ENCODE measurements around the gene PLXNB2. TPM values are rescaled to one million over a fixed set of nuclear protein-coding genes. Genes with fewer than 3 reads are reported as not detected.

PLXNB2 gene
- total RNA-seq, 3 donors from 2014 or later (not counting 1 experiment from before 2014, with no cell fraction given), result 6.0 to 34.7 (median 18.9) TPM

DNA sequence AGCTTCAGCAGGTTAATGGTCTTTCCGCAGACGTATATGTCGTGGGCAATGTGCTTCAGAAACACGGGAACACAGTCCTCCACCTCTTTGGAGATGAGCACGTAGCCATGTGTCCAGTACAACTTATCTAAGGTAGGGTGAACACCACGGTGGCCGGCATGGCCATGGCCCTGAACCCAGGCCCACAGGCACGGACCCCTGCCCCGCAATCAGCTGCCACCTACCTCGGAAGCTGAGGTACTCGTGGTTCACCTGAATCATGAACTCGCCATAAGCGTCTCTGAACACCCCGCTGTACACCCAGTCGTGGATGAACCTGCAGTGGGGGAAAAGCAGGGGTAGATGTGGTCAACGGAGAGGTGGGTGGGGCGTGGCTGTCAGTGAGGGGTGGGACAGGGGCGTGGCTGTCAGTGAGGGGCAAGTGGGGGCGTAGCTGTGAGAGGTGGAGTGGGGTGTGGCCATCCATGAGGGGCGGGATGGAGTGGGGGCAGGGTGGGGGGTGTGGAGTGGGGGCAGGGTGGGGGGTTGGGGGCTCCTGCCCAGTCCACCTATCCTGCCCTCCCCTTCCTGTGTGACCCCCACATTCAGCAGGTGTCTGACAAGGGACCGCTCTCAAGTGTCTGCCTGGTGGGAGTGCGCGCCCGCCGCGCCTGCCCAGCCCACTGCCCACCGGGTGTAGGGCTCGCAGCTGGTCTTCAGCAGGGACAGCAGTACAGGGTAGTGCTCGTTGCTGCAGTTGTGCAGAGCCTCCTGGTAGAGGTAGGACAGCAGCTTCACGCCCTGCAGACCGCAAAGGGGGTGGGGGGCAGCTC is 81.2 kb downstream of the PLXNB2 start:
- Histone ChIP-seq H3K9me3 (ENCODE audit: control insufficient read depth, insufficient read depth, low read length) (no peaks in the 10 kb centered on the region), H3K27ac (ENCODE audit: low read length) (no peak overlapping the region), H3K27me3 (ENCODE audit: control insufficient read depth, insufficient read depth, low read length) (no peaks in the 10 kb centered on the region), H3K36me3 (ENCODE audit: control insufficient read depth, insufficient read depth, low read length) (peaks cover 59% of the 10 kb centered on the region), H3K4me3 (ENCODE audit: low read length) (no peak overlapping the region), H3K4me1 (ENCODE audit: control insufficient read depth, insufficient read depth, low read length) (no peaks in the 10 kb centered on the region)
- Mint-ChIP-seq H3K4me1 (peaks cover 0 to 11% of the 10 kb centered on the region in 2 donors), H3K36me3 (peaks cover 7% of the 10 kb centered on the region), H3K27ac (no peak overlapping the region), H3K4me3 (no peak overlapping the region), H3K27me3 (ENCODE audit: low read depth in 2 of 2) (no peaks in the 10 kb centered on the region), H3K9me3 (no peaks in the 10 kb centered on the region)
- DNase-seq (no peak), ATAC-seq (peak in 2 of 3 donors; percentile 12 to 24)
- TF ChIP-seq, protein P1, sequence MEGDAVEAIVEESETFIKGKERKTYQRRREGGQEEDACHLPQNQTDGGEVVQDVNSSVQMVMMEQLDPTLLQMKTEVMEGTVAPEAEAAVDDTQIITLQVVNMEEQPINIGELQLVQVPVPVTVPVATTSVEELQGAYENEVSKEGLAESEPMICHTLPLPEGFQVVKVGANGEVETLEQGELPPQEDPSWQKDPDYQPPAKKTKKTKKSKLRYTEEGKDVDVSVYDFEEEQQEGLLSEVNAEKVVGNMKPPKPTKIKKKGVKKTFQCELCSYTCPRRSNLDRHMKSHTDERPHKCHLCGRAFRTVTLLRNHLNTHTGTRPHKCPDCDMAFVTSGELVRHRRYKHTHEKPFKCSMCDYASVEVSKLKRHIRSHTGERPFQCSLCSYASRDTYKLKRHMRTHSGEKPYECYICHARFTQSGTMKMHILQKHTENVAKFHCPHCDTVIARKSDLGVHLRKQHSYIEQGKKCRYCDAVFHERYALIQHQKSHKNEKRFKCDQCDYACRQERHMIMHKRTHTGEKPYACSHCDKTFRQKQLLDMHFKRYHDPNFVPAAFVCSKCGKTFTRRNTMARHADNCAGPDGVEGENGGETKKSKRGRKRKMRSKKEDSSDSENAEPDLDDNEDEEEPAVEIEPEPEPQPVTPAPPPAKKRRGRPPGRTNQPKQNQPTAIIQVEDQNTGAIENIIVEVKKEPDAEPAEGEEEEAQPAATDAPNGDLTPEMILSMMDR (IDR thresholded peaks at IDR 0.05), result no peak
- 94% methylated on average over 28 of the region's 31 CpGs for WGBS (ENCODE audit: insufficient coverage)
- intact Hi-C loops (cut with micrococcal nuclease), result no loop called here

DNA sequence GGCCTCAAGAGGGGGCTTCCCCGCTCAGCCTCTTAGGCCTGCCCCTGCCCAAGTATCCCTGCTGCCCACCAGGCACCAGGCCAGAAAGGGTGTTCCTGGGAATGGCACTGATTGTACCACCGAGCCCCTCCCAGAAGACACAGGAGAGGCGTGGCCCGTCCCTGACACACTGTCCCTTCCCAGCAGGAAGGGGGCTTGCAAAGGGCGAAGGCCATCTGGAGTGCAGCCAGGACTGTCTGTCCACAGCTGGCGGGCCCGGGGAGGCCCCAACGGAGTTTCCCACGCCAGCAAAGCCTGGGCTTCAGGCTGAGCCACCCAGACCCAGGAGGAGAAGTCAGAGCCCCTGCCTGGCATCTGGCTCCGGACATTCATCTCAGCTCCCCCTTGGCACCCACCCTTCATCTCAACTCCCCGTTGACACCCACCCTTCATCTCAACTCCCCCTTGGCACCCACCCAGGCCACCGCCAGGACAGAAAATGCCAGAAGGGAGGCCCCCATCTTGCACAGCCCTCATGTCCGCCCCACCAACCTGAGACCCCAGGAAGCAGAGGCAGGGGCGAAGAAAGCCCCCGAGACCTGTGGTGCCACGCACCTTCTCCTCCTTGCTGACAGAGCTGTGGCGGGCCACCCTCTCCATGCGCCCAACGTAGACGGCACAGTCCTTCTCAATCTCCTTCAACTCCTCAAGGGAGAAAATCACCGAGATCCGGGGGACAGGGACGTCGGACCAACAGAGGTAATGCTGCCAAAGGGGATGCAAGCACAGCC is 82.1 kb downstream of the PLXNB2 start:
- DNase-seq (no peak), ATAC-seq (no peak)
- Histone ChIP-seq H3K27ac (ENCODE audit: low read length) (no peak overlapping the region), H3K36me3 (ENCODE audit: control insufficient read depth, insufficient read depth, low read length) (peaks cover 66% of the 10 kb centered on the region), H3K9me3 (ENCODE audit: control insufficient read depth, insufficient read depth, low read length) (no peaks in the 10 kb centered on the region), H3K4me3 (ENCODE audit: low read length) (no peak overlapping the region), H3K27me3 (ENCODE audit: control insufficient read depth, insufficient read depth, low read length) (no peaks in the 10 kb centered on the region), H3K4me1 (ENCODE audit: control insufficient read depth, insufficient read depth, low read length) (no peaks in the 10 kb centered on the region)
- no peak overlapping the region for H3K4me3 Mint-ChIP-seq
- TF ChIP-seq, protein P1 (IDR thresholded peaks at IDR 0.05), result no peak
- H3K4me1 Mint-ChIP-seq, result peaks cover 0 to 11% of the 10 kb centered on the region in 2 donors
- no peaks in the 10 kb centered on the region for H3K9me3 Mint-ChIP-seq
- H3K27ac Mint-ChIP-seq, result no peak overlapping the region
- H3K27me3 Mint-ChIP-seq (ENCODE audit: low read depth in 2 of 2), result no peaks in the 10 kb centered on the region
- 97% methylated on average over 24 of the region's 24 CpGs for WGBS (ENCODE audit: insufficient coverage)
- peaks cover 7% of the 10 kb centered on the region for H3K36me3 Mint-ChIP-seq
- intact Hi-C loops (cut with micrococcal nuclease), result no loop called here

Other genes starting within 250 kb of the PLXNB2 start
- gene TTLL8, start 249.3 kb downstream of the PLXNB2 start, total RNA-seq, result not detected
- 10 to 100 TPM; 67.7 to 96.1 (median 73.7) TPM for gene MLC1, start 222.2 kb downstream of the PLXNB2 start, total RNA-seq
- 1 to 10 TPM in 2 of 3 donors, not detected in 1; 1.0 to 1.7 TPM for gene MOV10L1, start 217.6 kb downstream of the PLXNB2 start, total RNA-seq
- gene PANX2, start 136.9 kb downstream of the PLXNB2 start, total RNA-seq, result 1 to 10 TPM in 1 of 3 donors, under 1 TPM in 2; 0.16 to 3.4 (median 0.27) TPM
- gene TRABD, start 121.7 kb downstream of the PLXNB2 start, total RNA-seq, result 100 to 1,000 TPM; 129 to 138 (median 132) TPM
- gene SELENOO, start 106.6 kb downstream of the PLXNB2 start, total RNA-seq, result 10 to 100 TPM; 37.3 to 45.2 (median 37.6) TPM
- 100 to 1,000 TPM; 105 to 126 (median 118) TPM for gene TUBGCP6, start 62.6 kb downstream of the PLXNB2 start, total RNA-seq
- 100 to 1,000 TPM; 112 to 131 (median 123) TPM for gene HDAC10, start 56.4 kb downstream of the PLXNB2 start, total RNA-seq
- gene MAPK12, start 46.0 kb downstream of the PLXNB2 start, total RNA-seq, result 1 to 10 TPM; 2.2 to 2.5 (median 2.4) TPM
- 1 to 10 TPM; 2.2 to 3.1 (median 2.2) TPM for gene MAPK11, start 37.3 kb downstream of the PLXNB2 start, total RNA-seq
- gene DENND6B, start 19.4 kb upstream of the PLXNB2 start, total RNA-seq, result 1 to 10 TPM; 3.1 to 5.0 (median 4.5) TPM
- gene PPP6R2, start 35.7 kb upstream of the PLXNB2 start, total RNA-seq, result 100 to 1,000 TPM in 1 of 3 donors, 10 to 100 TPM in 2; 76.0 to 103 (median 78.1) TPM
- 100 to 1,000 TPM; 235 to 284 (median 242) TPM for gene SBF1, start 167.4 kb upstream of the PLXNB2 start, total RNA-seq
- 1 to 10 TPM in 2 of 3 donors, under 1 TPM in 1; 0.26 to 2.5 (median 1.5) TPM for gene ADM2, start 173.9 kb upstream of the PLXNB2 start, total RNA-seq
- under 1 TPM in 1 of 3 donors, not detected in 2; 0.23 TPM for gene MIOX, start 179.2 kb upstream of the PLXNB2 start, total RNA-seq
- 100 to 1,000 TPM; 114 to 129 (median 122) TPM for gene LMF2, start 200.1 kb upstream of the PLXNB2 start, total RNA-seq
- gene NCAPH2, start 200.6 kb upstream of the PLXNB2 start, total RNA-seq, result 100 to 1,000 TPM in 2 of 3 donors, 10 to 100 TPM in 1; 94.5 to 106 (median 104) TPM
- 10 to 100 TPM in 1 of 3 donors, 1 to 10 TPM in 2; 2.8 to 13.5 (median 8.4) TPM for gene SCO2, start 218.0 kb upstream of the PLXNB2 start, total RNA-seq
- 10 to 100 TPM; 17.7 to 44.6 (median 32.4) TPM for gene TYMP, start 222.4 kb upstream of the PLXNB2 start, total RNA-seq
- 1 to 10 TPM; 2.4 to 6.9 (median 5.3) TPM for gene KLHDC7B, start 238.3 kb upstream of the PLXNB2 start, total RNA-seq

All from natural killer cell (primary cell).